Measurements from ENCODE around the gene LONRF3. TPM values are rescaled to one million over a fixed set of nuclear protein-coding genes. Genes with fewer than 3 reads are reported as not detected.

Gene LONRF3
- total and polyA plus RNA-seq, 2 of the 13 experiments (the other 11 are each of a cell fraction or from before 2014, with no cell fraction given): 4.8 to 11.6 TPM

DNA sequence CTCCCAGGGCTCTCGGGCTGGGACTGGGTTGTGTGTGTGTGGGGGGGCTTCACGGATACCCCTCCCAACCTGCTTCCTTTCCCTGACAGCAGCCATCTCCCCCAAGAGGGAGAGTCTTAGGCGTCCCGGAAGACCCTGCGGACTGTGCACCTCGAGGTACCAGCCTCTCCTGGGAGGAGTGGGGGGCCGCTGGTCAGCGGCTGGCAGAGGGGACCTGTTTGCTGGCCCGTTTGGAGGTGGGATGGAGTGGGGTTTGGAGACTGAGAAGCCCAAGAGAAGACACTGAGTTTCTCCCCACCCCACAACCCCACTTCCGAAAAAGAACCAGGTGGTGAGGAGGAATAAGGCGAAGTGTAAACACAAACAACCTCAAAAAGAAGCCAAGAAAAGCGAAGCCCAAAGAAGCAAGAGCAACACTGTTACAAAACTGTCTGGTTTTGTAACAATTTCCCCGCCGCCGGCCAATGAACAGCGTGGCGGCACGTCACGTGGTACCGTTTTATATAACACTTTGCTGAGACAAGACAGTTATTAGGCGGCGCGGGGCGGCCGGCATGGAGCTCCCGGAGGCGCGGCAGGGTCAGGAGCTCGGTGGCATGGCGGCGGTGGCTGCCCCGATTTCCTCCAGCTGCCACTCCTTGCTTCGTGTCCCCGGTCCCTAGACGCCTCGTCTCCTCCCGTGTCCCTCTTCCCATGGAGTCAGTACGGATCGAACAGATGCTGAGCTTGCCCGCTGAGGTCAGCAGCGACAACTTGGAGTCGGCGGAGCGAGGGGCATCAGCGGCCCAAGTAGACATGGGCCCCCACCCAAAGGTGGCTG, at the start of gene LONRF3 (continued):
- TF ChIP-seq ZNF335 (CRISPR knock-in tag; IDR thresholded peaks at IDR 0.05) (no peak), YY1 (IDR thresholded peaks at IDR 0.05; ENCODE audit: insufficient read depth, insufficient replicate concordance, low read depth, low read length) (peak; percentile 45), ZNF891 (CRISPR knock-in tag; IDR thresholded peaks at IDR 0.05) (peak; percentile 52; the same call in 1 of the 2 replicates), ZNF75D (CRISPR knock-in tag; IDR thresholded peaks at IDR 0.05; ENCODE audit: borderline replicate concordance) (no peak), ATF7 (IDR thresholded peaks at IDR 0.05) (no peak), ATF7 (CRISPR knock-in tag; IDR thresholded peaks at IDR 0.05) (no peak), ZNF552 (CRISPR knock-in tag; IDR thresholded peaks at IDR 0.05; ENCODE audit: borderline replicate concordance) (no peak), ZNF44 (CRISPR knock-in tag; IDR thresholded peaks at IDR 0.05) (no peak), HDAC1 (CRISPR knock-in tag; IDR thresholded peaks at IDR 0.05) (0 out of 2 replicates have a peak, but pooled peaks have one; percentile 2), SOX13 (IDR thresholded peaks at IDR 0.05) (no peak), SOX13 (CRISPR knock-in tag; conservative IDR thresholded peaks at IDR 0.05 in 1 of 2, IDR thresholded peaks at IDR 0.05 in 1 of 2) (0 out of 4 replicates have a peak, but pooled peaks of 1 of the 2 experiments have one; percentile 6), RBFOX2 (IDR thresholded peaks at IDR 0.05; ENCODE audit: low read depth, low read length) (peak; percentile 61), TOPORS (CRISPR knock-in tag; IDR thresholded peaks at IDR 0.05) (no peak), CTCF (CRISPR knock-in tag; IDR thresholded peaks at IDR 0.05) (no peak), CC2D1A (CRISPR knock-in tag; IDR thresholded peaks at IDR 0.05) (no peak), NFE2 (CRISPR knock-in tag; IDR thresholded peaks at IDR 0.05) (no peak), ZNF441 (CRISPR knock-in tag; IDR thresholded peaks at IDR 0.05; ENCODE audit: borderline replicate concordance) (no peak), MEIS2 (CRISPR knock-in tag; IDR thresholded peaks at IDR 0.05) (0 out of 2 replicates have a peak, but pooled peaks have one; percentile 24), ZNF503 (CRISPR knock-in tag; IDR thresholded peaks at IDR 0.05) (no peak), POLR2G (IDR thresholded peaks at IDR 0.05; ENCODE audit: low read depth, low read length) (peak; percentile 83), ZNF792 (CRISPR knock-in tag; IDR thresholded peaks at IDR 0.05) (no peak)
- TF ChIP-seq, protein P1, sequence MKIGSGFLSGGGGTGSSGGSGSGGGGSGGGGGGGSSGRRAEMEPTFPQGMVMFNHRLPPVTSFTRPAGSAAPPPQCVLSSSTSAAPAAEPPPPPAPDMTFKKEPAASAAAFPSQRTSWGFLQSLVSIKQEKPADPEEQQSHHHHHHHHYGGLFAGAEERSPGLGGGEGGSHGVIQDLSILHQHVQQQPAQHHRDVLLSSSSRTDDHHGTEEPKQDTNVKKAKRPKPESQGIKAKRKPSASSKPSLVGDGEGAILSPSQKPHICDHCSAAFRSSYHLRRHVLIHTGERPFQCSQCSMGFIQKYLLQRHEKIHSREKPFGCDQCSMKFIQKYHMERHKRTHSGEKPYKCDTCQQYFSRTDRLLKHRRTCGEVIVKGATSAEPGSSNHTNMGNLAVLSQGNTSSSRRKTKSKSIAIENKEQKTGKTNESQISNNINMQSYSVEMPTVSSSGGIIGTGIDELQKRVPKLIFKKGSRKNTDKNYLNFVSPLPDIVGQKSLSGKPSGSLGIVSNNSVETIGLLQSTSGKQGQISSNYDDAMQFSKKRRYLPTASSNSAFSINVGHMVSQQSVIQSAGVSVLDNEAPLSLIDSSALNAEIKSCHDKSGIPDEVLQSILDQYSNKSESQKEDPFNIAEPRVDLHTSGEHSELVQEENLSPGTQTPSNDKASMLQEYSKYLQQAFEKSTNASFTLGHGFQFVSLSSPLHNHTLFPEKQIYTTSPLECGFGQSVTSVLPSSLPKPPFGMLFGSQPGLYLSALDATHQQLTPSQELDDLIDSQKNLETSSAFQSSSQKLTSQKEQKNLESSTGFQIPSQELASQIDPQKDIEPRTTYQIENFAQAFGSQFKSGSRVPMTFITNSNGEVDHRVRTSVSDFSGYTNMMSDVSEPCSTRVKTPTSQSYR (CRISPR knock-in tag; IDR thresholded peaks at IDR 0.05; ENCODE audit: borderline replicate concordance): peak; percentile 8; the same call in 1 of the 2 replicates
- TF ChIP-seq, protein P2, sequence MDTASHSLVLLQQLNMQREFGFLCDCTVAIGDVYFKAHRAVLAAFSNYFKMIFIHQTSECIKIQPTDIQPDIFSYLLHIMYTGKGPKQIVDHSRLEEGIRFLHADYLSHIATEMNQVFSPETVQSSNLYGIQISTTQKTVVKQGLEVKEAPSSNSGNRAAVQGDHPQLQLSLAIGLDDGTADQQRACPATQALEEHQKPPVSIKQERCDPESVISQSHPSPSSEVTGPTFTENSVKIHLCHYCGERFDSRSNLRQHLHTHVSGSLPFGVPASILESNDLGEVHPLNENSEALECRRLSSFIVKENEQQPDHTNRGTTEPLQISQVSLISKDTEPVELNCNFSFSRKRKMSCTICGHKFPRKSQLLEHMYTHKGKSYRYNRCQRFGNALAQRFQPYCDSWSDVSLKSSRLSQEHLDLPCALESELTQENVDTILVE (CRISPR knock-in tag; IDR thresholded peaks at IDR 0.05): 0 out of 2 replicates have a peak, but pooled peaks have one; percentile 23

All from HepG2 (cell line).